Left lobe of liver (tissue), 2 donors: Measurements from ENCODE around the gene EXOC3. TPM values are rescaled to one million over a fixed set of nuclear protein-coding genes. Genes with fewer than 3 reads are reported as not detected.

Experiments used
- ATAC-seq: fragments of 200-7000 bp; cut with Tn5 transposase; one replicate; pipeline ENCODE4 v1.9.1; 2020; ENCODE audit warnings: mild to moderate bottlenecking, moderate library complexity
- DNase-seq: peaks from one replicate; pipeline ENCODE4 v3.0.0-alpha.2; 2020; ENCODE audit warnings: low spot score
- total RNA-seq: library from RNA; stranded (reverse); gene quantifications from one replicate; pipeline ENCODE4 v1.2.1, GENCODE V29; 2021
- donor health status: DM: no; HTN: no; CAD: no; lungs with moderate emphysema.
- donor health status: DM: no; HTN: yes; CAD: no.

Gene EXOC3
- total RNA-seq, 1 donor from 2014 or later = 25.7 TPM

GRCh38 chr5:453725-454481, 10.9 kb downstream of the EXOC3 start:
- ATAC-seq = no peak
- DNase-seq = peak; percentile 36

- no peak for DNase-seq
- no peak for ATAC-seq
These were observed 12.0 kb downstream of the EXOC3 start for GRCh38 chr5:454936-455335.

GRCh38 chr5:455806-456205, 12.8 kb downstream of the EXOC3 start:
- ATAC-seq (no peak), DNase-seq (no peak)

GRCh38 chr5:456351-457194, 13.6 kb downstream of the EXOC3 start:
- ATAC-seq (no peak), DNase-seq (no peak)

- ATAC-seq = no peak
- no peak for DNase-seq
These were observed 14.4 kb downstream of the EXOC3 start for GRCh38 chr5:457195-457961.

GRCh38 chr5:458547-459353, 15.8 kb downstream of the EXOC3 start:
- no peak for ATAC-seq
- no peak for DNase-seq

- DNase-seq = no peak
These were observed 16.7 kb downstream of the EXOC3 start for GRCh38 chr5:459562-460272.

GRCh38 chr5:460273-460625, 17.3 kb downstream of the EXOC3 start:
- DNase-seq (no peak), ATAC-seq (no peak)

More at GRCh38 chr5:459562-460272, 16.7 kb downstream of the EXOC3 start:
- no peak for ATAC-seq

GRCh38 chr5:462051-462481, 19.1 kb downstream of the EXOC3 start:
- DNase-seq (no peak), ATAC-seq (no peak)

GRCh38 chr5:463301-463700, 20.3 kb downstream of the EXOC3 start:
- DNase-seq (no peak), ATAC-seq (no peak)

- DNase-seq (no peak), ATAC-seq (no peak)
These were observed 21.0 kb downstream of the EXOC3 start for GRCh38 chr5:463952-464351.

- DNase-seq (no peak), ATAC-seq (no peak)
These were observed 21.5 kb downstream of the EXOC3 start for GRCh38 chr5:464446-464842.

GRCh38 chr5:464843-465590, 22.0 kb downstream of the EXOC3 start:
- DNase-seq (no peak), ATAC-seq (no peak)

- DNase-seq (no peak), ATAC-seq (no peak)
These were observed 22.8 kb downstream of the EXOC3 start for GRCh38 chr5:465591-466403.

GRCh38 chr5:466661-467310, 23.8 kb downstream of the EXOC3 start:
- ATAC-seq (no peak), DNase-seq (no peak)

GRCh38 chr5:468401-468800, 25.4 kb downstream of the EXOC3 start:
- ATAC-seq = no peak

GRCh38 chr5:469752-470483, 26.9 kb downstream of the EXOC3 start:
- no peak for ATAC-seq
- no peak for DNase-seq

More at GRCh38 chr5:468401-468800, 25.4 kb downstream of the EXOC3 start:
- no peak for DNase-seq
